Fibroblast of pulmonary artery (primary cell): Measurements from ENCODE around the gene ZNF333.

Experiments
- DNase-seq: peaks from one replicate; pipeline ENCODE4 v3.0.0-alpha.2; 2010; ENCODE audit warnings: low read depth
- H3K4me3 ChIP-seq: replicated peaks from 2 replicates; pipeline ENCODE4 v1.5.1; 2011; ENCODE audit warnings: low read depth, mild to moderate bottlenecking, control low read depth, low read length, moderate library complexity
- TF ChIP-seq, protein P1 (sequence below): IDR thresholded peaks from 2 replicates; pipeline ENCODE4 v1.5.1; 2011; ENCODE audit warnings: mild to moderate bottlenecking, control low read depth, low read length, inconsistent platforms; ENCODE audit errors: missing control alignments

Gene ZNF333

DNA sequence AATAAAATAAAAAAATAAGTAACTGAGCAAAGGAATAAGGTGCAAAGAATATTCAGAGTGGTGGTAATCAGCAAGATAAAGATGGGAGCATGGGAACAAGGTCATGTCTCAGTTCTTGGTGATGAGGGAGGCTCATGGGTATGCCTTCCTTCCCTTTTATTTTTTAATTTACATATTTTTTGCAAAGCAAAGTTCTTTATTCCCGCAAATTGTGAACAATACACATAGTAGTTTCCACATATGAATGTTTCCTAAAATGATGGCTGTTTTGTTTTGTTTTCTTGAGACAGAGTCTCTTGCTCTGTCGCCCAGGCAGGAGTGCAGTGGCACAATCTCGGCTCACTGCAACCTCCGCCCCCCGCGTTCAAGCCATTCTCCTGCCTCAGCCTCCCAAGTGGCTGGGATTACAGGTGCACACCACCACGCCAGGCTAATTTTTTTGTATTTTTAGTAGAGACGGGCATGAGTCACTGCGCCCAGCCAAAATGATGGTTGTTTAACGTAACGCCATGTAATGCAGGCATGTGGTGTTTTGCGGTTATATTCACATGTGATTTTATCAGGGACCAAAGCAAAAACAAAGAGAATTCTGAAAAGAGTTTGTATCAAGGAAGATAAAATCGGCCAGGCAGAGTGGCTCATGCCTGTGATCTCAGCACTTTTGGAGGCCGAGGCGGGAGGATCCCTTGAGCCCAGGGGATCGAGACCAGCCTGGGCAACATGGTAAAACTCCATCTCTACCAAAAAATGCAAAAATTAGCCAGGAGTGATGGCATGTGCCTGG is 93.0 kb downstream of the ZNF333 start:
- no peak overlapping the region for H3K4me3 ChIP-seq
- TF ChIP-seq, protein P1, sequence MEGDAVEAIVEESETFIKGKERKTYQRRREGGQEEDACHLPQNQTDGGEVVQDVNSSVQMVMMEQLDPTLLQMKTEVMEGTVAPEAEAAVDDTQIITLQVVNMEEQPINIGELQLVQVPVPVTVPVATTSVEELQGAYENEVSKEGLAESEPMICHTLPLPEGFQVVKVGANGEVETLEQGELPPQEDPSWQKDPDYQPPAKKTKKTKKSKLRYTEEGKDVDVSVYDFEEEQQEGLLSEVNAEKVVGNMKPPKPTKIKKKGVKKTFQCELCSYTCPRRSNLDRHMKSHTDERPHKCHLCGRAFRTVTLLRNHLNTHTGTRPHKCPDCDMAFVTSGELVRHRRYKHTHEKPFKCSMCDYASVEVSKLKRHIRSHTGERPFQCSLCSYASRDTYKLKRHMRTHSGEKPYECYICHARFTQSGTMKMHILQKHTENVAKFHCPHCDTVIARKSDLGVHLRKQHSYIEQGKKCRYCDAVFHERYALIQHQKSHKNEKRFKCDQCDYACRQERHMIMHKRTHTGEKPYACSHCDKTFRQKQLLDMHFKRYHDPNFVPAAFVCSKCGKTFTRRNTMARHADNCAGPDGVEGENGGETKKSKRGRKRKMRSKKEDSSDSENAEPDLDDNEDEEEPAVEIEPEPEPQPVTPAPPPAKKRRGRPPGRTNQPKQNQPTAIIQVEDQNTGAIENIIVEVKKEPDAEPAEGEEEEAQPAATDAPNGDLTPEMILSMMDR, result no peak
- DNase-seq, result no peak
